Central memory CD8-positive, alpha-beta T cell (primary cell): ENCODE measurements around the gene PYCR2.
"Not testable (repeated sequence)": the region's sequence is repeated elsewhere in the genome, so short reads cannot be mapped to it uniquely, and the experiment has no call there.

Source experiments
- ATAC-seq: fragments of 150-1000 bp; cut with Tn5 transposase; replicated peaks from 2 replicates; pipeline ENCODE4 v1.10.0; 2022; ENCODE audit warnings: mild to moderate bottlenecking, moderate FRiP score, moderate number of reproducible peaks; ENCODE audit not compliant: poor library complexity, severe bottlenecking; ENCODE audit errors: extremely low read depth
- DNase-seq, 2 donors: peaks; one replicate each; pipeline ENCODE4 v3.0.0; 2021; ENCODE audit warnings: low spot score in 2 of 2
- H3K27ac Mint-ChIP-seq: one replicate; pipeline ENCODE4 v1.8.0; 2022; ENCODE audit warnings: low read depth, mild to moderate bottlenecking, moderate library complexity, mixed read lengths
- H3K27me3 Mint-ChIP-seq: one replicate; pipeline ENCODE4 v1.8.0; 2022; ENCODE audit warnings: mixed read lengths
- H3K36me3 Mint-ChIP-seq: one replicate; pipeline ENCODE4 v1.8.0; 2022; ENCODE audit warnings: mild to moderate bottlenecking, moderate library complexity, mixed read lengths; ENCODE audit not compliant: insufficient read depth
- H3K4me1 Mint-ChIP-seq: one replicate; pipeline ENCODE4 v1.8.0; 2022; ENCODE audit warnings: mixed read lengths
- H3K4me3 Mint-ChIP-seq: one replicate; pipeline ENCODE4 v1.8.0; 2022; ENCODE audit warnings: mild to moderate bottlenecking, moderate library complexity, mixed read lengths
- H3K9me3 Mint-ChIP-seq: one replicate; pipeline ENCODE4 v1.8.0; 2022; ENCODE audit warnings: mixed read lengths

Gene PYCR2

DNA sequence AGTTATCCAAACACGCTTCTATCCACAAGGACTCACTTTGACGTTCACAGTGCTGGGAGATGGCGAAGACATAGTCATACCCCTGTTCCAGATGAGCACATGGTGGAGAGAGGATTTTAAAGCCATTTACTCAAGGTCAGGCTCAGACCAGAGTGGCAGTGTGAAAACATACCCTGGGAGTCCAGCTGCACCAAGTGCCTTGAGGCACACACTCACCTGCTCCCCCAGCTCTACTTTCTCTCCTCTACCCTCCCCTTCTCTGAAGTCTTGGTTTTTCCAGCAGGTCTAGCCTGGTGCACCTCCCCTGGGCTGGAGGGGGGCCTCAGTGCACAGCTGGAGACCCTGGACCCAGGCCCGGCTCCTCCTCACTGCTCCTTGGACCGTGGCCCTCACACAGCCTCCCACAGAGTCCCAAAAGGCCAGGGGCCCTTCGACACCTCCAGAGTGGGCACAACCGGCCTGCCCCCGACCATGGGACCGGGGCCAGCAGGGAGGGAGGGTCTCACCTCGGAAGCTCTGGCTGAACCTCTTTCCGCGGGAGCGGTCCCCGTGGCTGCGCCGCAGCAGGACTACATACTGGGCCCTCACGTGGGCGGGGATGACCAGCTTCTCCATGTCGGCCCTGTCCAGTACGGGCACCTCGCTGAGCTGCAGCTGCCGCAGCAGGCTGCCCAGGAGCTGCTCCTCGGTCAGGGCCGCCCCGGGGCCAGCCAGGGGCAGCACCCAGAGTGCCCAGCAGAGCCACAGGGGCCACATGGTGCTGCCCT lies 16.5 kb upstream of the PYCR2 start:
- Mint-ChIP-seq H3K9me3 (no peaks in the 10 kb centered on the region), H3K4me3 (no peak overlapping the region), H3K36me3 (no peaks in the 10 kb centered on the region), H3K27me3 (no peaks in the 10 kb centered on the region), H3K4me1 (peaks cover 8% of the 10 kb centered on the region), H3K27ac (no peak overlapping the region)
- DNase-seq (no peak), ATAC-seq (no peak)

DNA sequence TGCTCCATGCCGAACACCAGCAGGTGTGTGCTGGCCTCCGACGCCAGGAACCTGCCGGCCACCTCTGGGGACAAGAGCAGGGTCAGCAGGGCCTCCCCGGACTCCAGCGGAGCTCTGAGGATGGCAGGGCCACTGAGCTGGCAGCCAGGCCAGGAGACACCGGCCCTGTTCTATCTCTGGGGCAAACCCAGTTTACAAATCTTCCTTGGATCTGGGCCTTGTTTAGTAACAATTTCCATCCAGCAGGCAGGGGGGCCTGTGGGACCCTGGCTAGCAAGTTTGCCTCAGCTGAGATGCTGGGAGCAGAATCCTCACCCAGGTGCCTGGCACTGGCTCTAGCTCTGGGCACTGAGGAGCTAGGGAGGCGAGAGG lies 15.9 kb upstream of the PYCR2 start:
- not testable (repeated sequence) for ATAC-seq, H3K27me3 Mint-ChIP-seq, H3K36me3 Mint-ChIP-seq, H3K4me1 Mint-ChIP-seq, DNase-seq, H3K9me3 Mint-ChIP-seq, H3K27ac Mint-ChIP-seq, H3K4me3 Mint-ChIP-seq

DNA sequence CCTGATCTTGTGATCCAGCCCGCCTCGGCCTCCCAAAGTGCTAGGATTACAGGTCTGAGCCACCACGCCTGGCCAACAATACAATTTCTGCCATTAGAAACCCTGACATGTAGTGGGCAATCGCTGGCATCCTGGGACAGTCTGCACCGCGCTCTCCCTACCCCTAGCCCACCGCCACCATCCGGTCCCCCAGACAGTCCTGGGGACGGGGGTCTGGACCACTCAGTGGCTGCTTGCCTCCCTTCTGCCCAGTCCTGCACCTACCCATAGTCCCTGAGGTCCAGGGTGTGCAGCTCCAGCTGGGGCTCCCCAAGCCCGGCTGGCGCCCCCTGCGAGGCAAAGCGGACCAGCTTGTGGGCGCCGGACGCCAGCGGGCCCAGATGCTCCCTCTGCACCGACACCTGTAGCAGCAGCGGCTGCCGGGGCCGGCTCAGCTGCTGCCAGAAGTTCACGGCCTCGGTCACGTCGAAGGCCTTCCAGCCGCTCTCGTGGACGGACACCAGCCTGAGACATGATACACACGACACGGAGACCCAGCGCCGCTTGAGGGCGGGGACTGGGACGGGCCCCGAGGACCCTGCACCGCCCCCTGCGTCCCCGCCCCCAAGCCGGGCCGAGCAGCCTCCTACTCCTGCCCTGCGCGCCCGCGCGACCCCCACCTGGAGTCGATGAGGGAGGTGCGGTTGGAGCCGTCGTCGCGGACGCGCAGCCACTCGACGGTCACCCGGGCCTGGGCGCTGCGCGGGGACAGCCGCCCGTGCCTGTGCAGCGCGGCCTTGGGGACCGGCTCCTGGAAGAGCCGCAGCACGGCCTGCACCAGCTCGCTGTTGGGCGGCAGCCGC lies 15.3 kb upstream of the PYCR2 start:
- DNase-seq, H3K27me3 Mint-ChIP-seq, ATAC-seq, H3K36me3 Mint-ChIP-seq, H3K4me3 Mint-ChIP-seq, H3K27ac Mint-ChIP-seq, H3K4me1 Mint-ChIP-seq, H3K9me3 Mint-ChIP-seq: not testable (repeated sequence)

DNA sequence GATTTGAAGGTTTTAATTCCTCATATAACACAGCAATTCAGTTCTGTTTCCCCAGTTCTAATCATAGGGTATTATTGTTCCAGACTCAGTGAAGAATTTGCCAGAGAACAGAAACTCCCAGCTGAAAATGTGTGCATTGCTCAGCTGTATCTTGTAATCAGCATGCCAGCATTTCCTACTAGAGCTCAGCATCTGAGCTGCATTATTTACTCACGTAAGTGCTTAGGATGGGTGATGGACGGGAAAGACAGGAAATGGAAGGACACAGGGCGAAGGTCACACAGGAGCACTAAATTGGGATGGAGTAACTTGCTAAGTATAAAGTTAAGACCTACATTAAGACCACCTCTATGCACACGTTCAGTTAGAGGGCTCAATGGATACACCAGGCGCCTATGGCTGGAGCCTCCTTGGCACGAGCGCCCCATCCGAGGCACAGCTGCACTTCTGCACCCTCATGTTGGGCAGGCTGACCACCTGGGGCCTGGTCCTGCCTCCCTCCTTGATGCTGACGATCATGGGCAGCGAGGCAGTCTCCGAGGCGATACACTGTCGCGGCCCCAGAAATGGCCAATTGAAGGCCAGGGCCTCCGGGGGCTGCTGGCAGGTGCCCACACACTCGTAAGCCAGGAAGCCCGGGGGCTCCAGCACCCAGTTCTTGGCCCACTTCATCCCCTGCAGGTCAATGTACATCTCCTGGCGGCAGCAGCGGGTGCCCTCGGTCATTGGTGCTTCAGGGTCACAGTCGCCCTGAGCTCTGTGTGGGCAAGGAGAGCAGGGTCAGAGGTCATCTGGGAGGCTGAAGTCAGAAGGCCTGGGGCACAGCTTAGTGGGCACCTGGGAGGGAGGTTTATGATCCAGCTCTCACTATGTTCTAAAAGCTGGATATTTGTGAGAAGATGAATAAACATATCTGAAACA lies 13.3 kb upstream of the PYCR2 start:
- H3K9me3 Mint-ChIP-seq: no peaks in the 10 kb centered on the region
- no peaks in the 10 kb centered on the region for H3K27me3 Mint-ChIP-seq
- H3K4me1 Mint-ChIP-seq: no peaks in the 10 kb centered on the region
- no peaks in the 10 kb centered on the region for H3K36me3 Mint-ChIP-seq
- H3K27ac Mint-ChIP-seq: no peak overlapping the region
- DNase-seq: no peak
- no peak overlapping the region for H3K4me3 Mint-ChIP-seq
- no peak for ATAC-seq

DNA sequence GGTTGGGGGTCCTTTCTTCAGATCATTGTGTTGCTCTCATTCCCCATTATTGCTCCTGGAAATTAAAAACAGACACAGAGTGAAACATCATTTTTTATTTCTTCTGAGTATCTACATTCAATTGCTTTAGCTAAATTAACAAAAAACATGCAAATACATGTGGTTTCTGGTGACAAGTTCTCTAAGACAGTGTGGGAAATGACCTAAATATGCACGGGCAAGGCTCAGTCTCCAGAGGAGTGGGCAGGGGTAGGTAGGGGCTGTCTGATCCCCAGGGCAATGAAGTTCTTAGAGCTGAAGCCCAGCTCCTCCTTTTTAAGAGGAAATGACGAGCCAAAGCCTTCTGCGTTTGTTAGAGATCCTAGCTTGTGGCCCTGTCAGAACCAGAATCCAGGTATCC lies 12.5 kb upstream of the PYCR2 start:
- DNase-seq (no peak), ATAC-seq (no peak)
- Mint-ChIP-seq H3K4me1 (no peaks in the 10 kb centered on the region), H3K4me3 (no peak overlapping the region), H3K27ac (no peak overlapping the region), H3K9me3 (no peaks in the 10 kb centered on the region), H3K27me3 (no peaks in the 10 kb centered on the region), H3K36me3 (no peaks in the 10 kb centered on the region)

DNA sequence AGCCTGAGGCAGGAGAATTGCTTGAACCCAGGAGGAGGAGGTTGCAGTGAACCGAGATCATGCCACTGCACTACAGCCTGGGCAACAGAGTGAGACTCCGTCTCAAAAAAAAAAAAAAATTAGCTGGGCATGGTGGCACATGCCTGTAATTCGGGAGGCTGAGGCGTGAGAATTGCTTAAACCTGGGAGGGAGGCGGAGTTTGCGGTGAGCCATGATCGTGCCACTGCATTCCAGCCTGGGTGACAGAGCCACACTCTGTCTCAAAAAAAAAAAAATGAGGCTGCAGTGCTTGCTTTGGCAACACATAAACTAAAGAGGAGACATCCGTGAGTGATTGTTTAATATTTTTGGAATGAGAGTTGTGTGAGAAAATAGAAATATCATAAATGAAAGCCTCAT lies 12.0 kb upstream of the PYCR2 start:
- not testable (repeated sequence) for DNase-seq, H3K36me3 Mint-ChIP-seq, H3K9me3 Mint-ChIP-seq

DNA sequence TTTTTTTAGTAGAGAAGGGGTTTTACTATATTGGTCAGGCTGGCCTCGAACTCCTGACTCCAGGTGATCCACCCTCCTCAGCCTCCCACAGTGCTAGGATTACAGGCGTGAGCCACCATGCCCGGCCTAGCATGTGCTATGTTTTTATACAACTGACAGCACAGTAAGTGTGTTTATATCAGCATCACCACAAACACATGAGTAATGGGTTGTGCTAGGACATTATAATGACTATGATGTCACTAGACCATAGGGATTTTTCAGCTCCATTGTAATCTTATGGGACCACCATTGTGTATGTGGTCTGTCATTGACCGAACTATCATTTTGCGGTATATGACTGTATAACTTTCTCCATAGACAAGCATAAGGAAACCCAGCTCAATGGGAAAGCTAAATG lies 10.7 kb upstream of the PYCR2 start:
- Mint-ChIP-seq H3K9me3 (no peaks in the 10 kb centered on the region), H3K4me3 (no peak overlapping the region), H3K27me3 (no peaks in the 10 kb centered on the region), H3K36me3 (no peaks in the 10 kb centered on the region), H3K4me1 (no peaks in the 10 kb centered on the region), H3K27ac (no peak overlapping the region)
- no peak for ATAC-seq
- DNase-seq: no peak

More for the DNA sequence above, 12.0 kb upstream of the PYCR2 start:
- not testable (repeated sequence) for ATAC-seq, H3K27me3 Mint-ChIP-seq, H3K4me3 Mint-ChIP-seq, H3K4me1 Mint-ChIP-seq, H3K27ac Mint-ChIP-seq

DNA sequence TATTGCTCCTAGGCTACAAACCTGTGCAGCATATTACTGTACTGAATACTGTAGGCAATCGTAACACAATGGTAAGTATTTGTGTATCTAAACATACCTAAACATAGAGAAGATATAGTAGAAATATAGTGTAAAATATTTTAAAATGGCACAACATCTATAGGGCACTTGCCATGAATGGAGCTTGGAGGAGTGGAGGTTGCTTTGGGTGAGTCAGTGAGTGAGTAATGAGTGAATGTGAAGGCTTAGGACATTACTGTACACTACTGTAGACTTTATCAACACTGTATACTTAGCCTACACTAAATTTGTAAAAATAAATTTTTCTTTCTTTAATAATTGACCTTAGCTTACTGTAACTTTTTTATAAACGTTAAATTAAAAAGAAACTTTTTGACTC lies 9.0 kb upstream of the PYCR2 start:
- Mint-ChIP-seq H3K4me3 (no peak overlapping the region), H3K4me1 (no peaks in the 10 kb centered on the region), H3K27me3 (no peaks in the 10 kb centered on the region), H3K36me3 (no peaks in the 10 kb centered on the region), H3K27ac (no peak overlapping the region), H3K9me3 (no peaks in the 10 kb centered on the region)
- ATAC-seq: no peak
- DNase-seq: no peak

DNA sequence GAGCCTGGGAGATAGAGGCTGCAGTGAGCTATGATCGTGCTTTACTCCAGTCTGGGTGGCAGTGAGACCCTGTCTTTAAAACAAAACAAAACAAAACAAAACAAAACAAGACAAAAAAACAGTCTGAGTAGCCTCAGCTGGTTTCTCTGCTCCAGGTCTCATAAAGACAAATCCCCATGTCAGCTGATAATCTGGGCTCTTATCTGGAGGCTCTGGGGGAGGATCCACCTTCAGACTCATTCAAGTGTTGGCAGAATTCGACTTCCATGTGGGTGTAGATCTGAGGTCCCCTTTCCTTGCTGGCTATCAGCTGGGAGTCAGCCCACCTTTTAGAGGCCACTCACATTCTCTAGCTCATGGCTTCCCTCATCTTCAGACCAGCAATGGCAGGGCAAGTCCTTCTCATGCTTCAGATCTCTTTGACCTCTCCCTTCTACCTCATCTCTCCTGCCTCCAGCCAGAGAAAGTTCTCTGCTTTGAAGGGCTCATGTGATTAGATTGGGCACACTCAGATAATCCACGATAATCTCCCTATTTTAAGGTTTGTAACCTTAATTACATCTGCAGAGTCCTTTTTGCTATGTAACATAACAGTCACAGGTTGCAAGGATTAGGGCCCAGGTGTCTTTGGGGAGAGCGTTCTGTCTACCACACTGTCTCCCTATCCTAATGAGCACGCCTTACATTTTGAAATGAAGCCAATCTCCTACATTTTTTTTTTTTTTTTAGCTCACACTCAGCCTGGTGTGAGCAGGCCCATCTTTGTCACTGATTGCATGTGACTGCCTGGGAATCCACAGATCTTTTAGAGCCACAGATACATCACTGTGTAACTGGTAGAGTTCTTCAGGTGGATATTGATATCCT lies 7.5 kb upstream of the PYCR2 start:
- no peaks in the 10 kb centered on the region for H3K36me3 Mint-ChIP-seq
- H3K4me3 Mint-ChIP-seq: no peak overlapping the region
- ATAC-seq (no peak), DNase-seq (no peak)
- no peaks in the 10 kb centered on the region for H3K9me3 Mint-ChIP-seq
- no peaks in the 10 kb centered on the region for H3K4me1 Mint-ChIP-seq
- H3K27ac Mint-ChIP-seq: peak overlapping the region; percentile 50
- no peaks in the 10 kb centered on the region for H3K27me3 Mint-ChIP-seq

DNA sequence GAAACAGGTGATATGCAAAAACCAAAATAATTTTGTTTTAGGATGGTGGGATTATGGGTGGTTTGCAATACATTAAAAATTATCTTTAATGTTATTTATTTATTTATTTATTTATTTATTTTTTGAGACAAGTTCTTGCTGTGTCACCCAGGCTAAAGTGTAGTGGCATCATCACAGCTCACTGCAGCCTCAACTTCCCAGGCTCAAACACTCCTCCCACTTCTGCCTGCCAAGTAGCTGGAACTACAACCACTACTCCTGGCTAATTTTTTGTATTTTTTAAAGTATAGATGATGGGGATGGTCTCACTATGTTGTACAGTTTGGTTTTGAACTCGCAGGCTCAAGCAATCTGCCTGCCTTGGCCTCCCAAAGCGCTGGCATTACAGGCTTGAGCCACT lies 6.5 kb upstream of the PYCR2 start:
- ATAC-seq (no peak), DNase-seq (no peak)
- Mint-ChIP-seq H3K27me3 (no peaks in the 10 kb centered on the region), H3K27ac (no peak overlapping the region), H3K4me1 (no peaks in the 10 kb centered on the region), H3K4me3 (no peak overlapping the region), H3K9me3 (no peaks in the 10 kb centered on the region), H3K36me3 (no peaks in the 10 kb centered on the region)

DNA sequence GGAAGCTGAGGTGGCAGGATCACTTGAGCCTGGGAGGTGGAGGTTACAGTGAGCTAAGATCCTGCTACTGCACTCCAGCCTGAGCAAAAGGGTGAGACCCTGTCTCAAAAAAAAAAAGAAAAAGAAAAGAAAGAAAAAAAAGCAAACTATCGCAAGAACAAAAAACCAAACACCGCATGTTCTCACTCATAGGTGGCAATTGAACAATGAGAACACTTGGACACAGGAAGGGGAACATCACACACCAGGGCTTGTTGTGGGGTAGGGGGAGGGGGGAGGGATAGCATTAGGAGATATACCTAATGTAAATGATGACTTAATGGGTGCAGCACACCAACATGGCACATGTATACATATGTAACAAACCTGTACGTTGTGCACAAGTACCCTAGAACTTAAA lies 5.4 kb upstream of the PYCR2 start:
- not testable (repeated sequence) for DNase-seq, H3K27ac Mint-ChIP-seq, ATAC-seq, H3K4me3 Mint-ChIP-seq, H3K36me3 Mint-ChIP-seq, H3K4me1 Mint-ChIP-seq, H3K27me3 Mint-ChIP-seq, H3K9me3 Mint-ChIP-seq
